Skin epidermis (tissue), 12 donors: ENCODE data around the gene C12orf76.
A peak's percentile ranks its signal among the peaks of the same experiment; 100 is the strongest.
"Not testable (repeated sequence)": the region's sequence is repeated elsewhere in the genome, so short reads cannot be mapped to it uniquely, and the experiment has no call there.

Experiments used
- H3K27ac ChIP-seq, 21 experiments: fragments of 200-600 bp; sonication (generic) in 11 of 21; one replicate each; pipeline ENCODE4 v1.5.0; 2020; ENCODE audit warnings: mild to moderate bottlenecking in 3 of 21, inconsistent platforms in 2 of 21, moderate library complexity in 2 of 21
- H3K4me3 ChIP-seq, 7 experiments: fragments of 200-600 bp; sonication (generic) in 2 of 7; one replicate each; pipeline ENCODE4 v1.5.0; 2020; ENCODE audit warnings: inconsistent platforms in 2 of 7, mild to moderate bottlenecking in 2 of 7, moderate library complexity in 1 of 7

The C12orf76 gene

GRCh38 chr12:110033888-110034287 lies 14.4 kb downstream of the C12orf76 start:
- Histone ChIP-seq H3K4me3 (no peak overlapping the region), H3K27ac (no peak overlapping the region)

GRCh38 chr12:110029290-110029815 lies 19.0 kb downstream of the C12orf76 start:
- no peak overlapping the region for H3K4me3 ChIP-seq

GRCh38 chr12:110028323-110028722 lies 20.0 kb downstream of the C12orf76 start:
- Histone ChIP-seq H3K4me3 (no peak overlapping the region), H3K27ac (no peak overlapping the region)

More at GRCh38 chr12:110029290-110029815, 19.0 kb downstream of the C12orf76 start:
- no peak overlapping the region for H3K27ac ChIP-seq

- H3K27ac ChIP-seq, result no peak overlapping the region
- H3K4me3 ChIP-seq, result no peak overlapping the region
These were observed 24.3 kb downstream of the C12orf76 start for GRCh38 chr12:110024051-110024450.

- no peak overlapping the region for H3K27ac ChIP-seq
- no peak overlapping the region for H3K4me3 ChIP-seq
These were observed 25.0 kb downstream of the C12orf76 start for GRCh38 chr12:110023059-110023980.

- no peak overlapping the region for H3K27ac ChIP-seq
- no peak overlapping the region for H3K4me3 ChIP-seq
These were observed 27.4 kb downstream of the C12orf76 start for GRCh38 chr12:110020956-110021355.

GRCh38 chr12:110015132-110015531 lies 33.2 kb downstream of the C12orf76 start:
- peak overlapping the region in 10 of 21 experiments; percentile 8 to 76 (median 44) for H3K27ac ChIP-seq

GRCh38 chr12:110012659-110013058 lies 35.7 kb downstream of the C12orf76 start:
- peak overlapping the region in 3 of 21 experiments; percentile 11 to 16 (median 13) for H3K27ac ChIP-seq
- no peak overlapping the region for H3K4me3 ChIP-seq

More at GRCh38 chr12:110015132-110015531, 33.2 kb downstream of the C12orf76 start:
- H3K4me3 ChIP-seq, result no peak overlapping the region

GRCh38 chr12:110012137-110012536 lies 36.2 kb downstream of the C12orf76 start:
- Histone ChIP-seq H3K4me3 (no peak overlapping the region), H3K27ac (peak overlapping the region in 2 of 21 experiments; percentile 13 to 56)

- H3K27ac ChIP-seq, result peak overlapping the region in 2 of 21 experiments; percentile 35 to 56
- no peak overlapping the region for H3K4me3 ChIP-seq
These were observed 37.2 kb downstream of the C12orf76 start for GRCh38 chr12:110010853-110011723.

GRCh38 chr12:110008681-110009398 lies 39.5 kb downstream of the C12orf76 start:
- H3K27ac ChIP-seq, H3K4me3 ChIP-seq: not testable (repeated sequence)

- Histone ChIP-seq H3K27ac (no peak overlapping the region), H3K4me3 (no peak overlapping the region)
These were observed 40.4 kb downstream of the C12orf76 start for GRCh38 chr12:110007881-110008280.

GRCh38 chr12:110006115-110006514 lies 42.2 kb downstream of the C12orf76 start:
- H3K4me3 ChIP-seq, result no peak overlapping the region
- H3K27ac ChIP-seq, result peak overlapping the region in 1 of 21 experiments; percentile 71

- H3K27ac ChIP-seq, result peak overlapping the region in 2 of 21 experiments; percentile 29 to 71
- H3K4me3 ChIP-seq, result no peak overlapping the region
These were observed 42.9 kb downstream of the C12orf76 start for GRCh38 chr12:110005319-110005973.

GRCh38 chr12:110004598-110004997 lies 43.7 kb downstream of the C12orf76 start:
- Histone ChIP-seq H3K27ac (peak overlapping the region in 4 of 21 experiments; percentile 5 to 71 (median 27)), H3K4me3 (no peak overlapping the region)

- peak overlapping the region in 18 of 21 experiments; percentile 19 to 81 (median 66) for H3K27ac ChIP-seq
These were observed 45.4 kb downstream of the C12orf76 start for GRCh38 chr12:110002676-110003515.

GRCh38 chr12:110001596-110001995 lies 46.7 kb downstream of the C12orf76 start:
- H3K4me3 ChIP-seq, result no peak overlapping the region
- peak overlapping the region in 15 of 21 experiments; percentile 33 to 81 (median 63) for H3K27ac ChIP-seq

More at GRCh38 chr12:110002676-110003515, 45.4 kb downstream of the C12orf76 start:
- H3K4me3 ChIP-seq, result no peak overlapping the region
